Stimulated activated CD8-positive, alpha-beta memory T cell treated with anti-CD3 and anti-CD28 coated beads, Interleukin-7, amount 100 ng/mL, for 48 hours (primary cell): ENCODE results near the gene GLI3.

Source experiments
- DNase-seq, 2 donors: peaks; one replicate each; pipeline ENCODE4 v3.0.0-alpha.2; 2020; ENCODE audit warnings: low read depth in 1 of 2; ENCODE audit errors: extremely low read depth in 1 of 2

Gene GLI3

GRCh38 chr7:42011846-42012245 is 225.2 kb downstream of the GLI3 start:
- no peak for DNase-seq

GRCh38 chr7:42010751-42011150 is 226.3 kb downstream of the GLI3 start:
- DNase-seq = no peak

- no peak for DNase-seq
Observed at GRCh38 chr7:42006801-42007513, 230.1 kb downstream of the GLI3 start.

GRCh38 chr7:42002654-42003053 is 234.4 kb downstream of the GLI3 start:
- no peak for DNase-seq

GRCh38 chr7:41999736-42000283 is 237.2 kb downstream of the GLI3 start:
- DNase-seq = no peak

GRCh38 chr7:41998041-41998440 is 239.0 kb downstream of the GLI3 start:
- DNase-seq = no peak

GRCh38 chr7:41997151-41997550 is 239.9 kb downstream of the GLI3 start:
- no peak for DNase-seq

- DNase-seq = no peak
Observed at GRCh38 chr7:41996381-41997035, 240.5 kb downstream of the GLI3 start.

GRCh38 chr7:41995632-41996271 is 241.3 kb downstream of the GLI3 start:
- DNase-seq = no peak

GRCh38 chr7:41994746-41995110 is 242.3 kb downstream of the GLI3 start:
- no peak for DNase-seq

- DNase-seq = no peak
Observed at GRCh38 chr7:41994036-41994745, 242.8 kb downstream of the GLI3 start.

- no peak for DNase-seq
Observed at GRCh38 chr7:41992881-41993867, 243.8 kb downstream of the GLI3 start.

- no peak for DNase-seq
Observed at GRCh38 chr7:41984888-41985287, 252.1 kb downstream of the GLI3 start.

GRCh38 chr7:41981046-41982040 is 255.7 kb downstream of the GLI3 start:
- DNase-seq = no peak

- DNase-seq = no peak
Observed at GRCh38 chr7:41979834-41980307, 257.1 kb downstream of the GLI3 start.

- no peak for DNase-seq
Observed at GRCh38 chr7:41978858-41979257, 258.2 kb downstream of the GLI3 start.

GRCh38 chr7:41977661-41978060 is 259.3 kb downstream of the GLI3 start:
- no peak for DNase-seq

- DNase-seq = no peak
Observed at GRCh38 chr7:41977151-41977651, 259.8 kb downstream of the GLI3 start.

- DNase-seq = no peak
Observed at GRCh38 chr7:41976411-41976810, 260.6 kb downstream of the GLI3 start.
